ENCODE measurements around the gene WDR7. TPM values are rescaled to one million over a fixed set of nuclear protein-coding genes. Genes with fewer than 3 reads are reported as not detected.

The WDR7 gene
- total RNA-seq, 4 donors from 2014 or later, result 19.3 to 51.4 (median 28.8) TPM

GRCh38 chr18:56770873-56771272 is 119.7 kb downstream of the WDR7 start:
- TF ChIP-seq POLR2A (IDR thresholded peaks at IDR 0.05), result no peak
- TF ChIP-seq POLR2AphosphoS5 (IDR thresholded peaks at IDR 0.05), result no peak
- no peak for TF ChIP-seq EP300 (IDR thresholded peaks at IDR 0.05)
- no peak for TF ChIP-seq CTCF (IDR thresholded peaks at IDR 0.05)
- no peaks in the 10 kb centered on the region for H3K9me3 ChIP-seq
- H3K4me3 ChIP-seq, result no peak overlapping the region
- H3K27me3 ChIP-seq, result no peaks in the 10 kb centered on the region
- H3K27ac ChIP-seq, result no peak overlapping the region
- ATAC-seq, result no peak
- H3K4me1 ChIP-seq, result peaks cover 0 to 12% (median 0%) of the 10 kb centered on the region in 3 donors
- H3K36me3 ChIP-seq, result peaks cover 0 to 6% of the 10 kb centered on the region in 2 donors

- TF ChIP-seq POLR2AphosphoS5 (IDR thresholded peaks at IDR 0.05) (no peak), EP300 (IDR thresholded peaks at IDR 0.05) (no peak), CTCF (IDR thresholded peaks at IDR 0.05) (no peak), POLR2A (IDR thresholded peaks at IDR 0.05) (no peak)
- Histone ChIP-seq H3K4me3 (no peak overlapping the region), H3K36me3 (peaks cover 0 to 18% of the 10 kb centered on the region in 2 donors), H3K4me1 (no peaks in the 10 kb centered on the region), H3K27me3 (no peaks in the 10 kb centered on the region), H3K9me3 (no peaks in the 10 kb centered on the region), H3K27ac (no peak overlapping the region)
- no peak for ATAC-seq
- 72 to 88% methylated on average over 5 to 6 of the region's 6 CpGs for WGBS, 2 donors (ENCODE audit: low coverage in 1 of 2)
Observed at GRCh38 chr18:56775701-56776100, 124.5 kb downstream of the WDR7 start.

- WGBS, 2 donors (ENCODE audit: low coverage in 1 of 2), result 80 to 86% methylated on average over 5 of the region's 5 CpGs
- no peak for ATAC-seq
Observed at GRCh38 chr18:56787390-56787789, 136.2 kb downstream of the WDR7 start.

GRCh38 chr18:56789004-56789888 is 138.1 kb downstream of the WDR7 start:
- ATAC-seq, result no peak
- Histone ChIP-seq H3K9me3 (no peaks in the 10 kb centered on the region), H3K4me3 (no peak overlapping the region), H3K4me1 (no peaks in the 10 kb centered on the region), H3K36me3 (peaks cover 0 to 32% of the 10 kb centered on the region in 2 donors), H3K27ac (peak overlapping the region in 1 of 4 donors; percentile 28), H3K27me3 (no peaks in the 10 kb centered on the region)
- TF ChIP-seq EP300 (IDR thresholded peaks at IDR 0.05) (no peak), POLR2A (IDR thresholded peaks at IDR 0.05) (no peak), POLR2AphosphoS5 (IDR thresholded peaks at IDR 0.05) (no peak), CTCF (IDR thresholded peaks at IDR 0.05) (no peak)
- 81 to 84% methylated on average over 8 to 9 of the region's 9 CpGs for WGBS, 2 donors (ENCODE audit: low coverage in 1 of 2)

More at GRCh38 chr18:56787390-56787789, 136.2 kb downstream of the WDR7 start:
- H3K27ac ChIP-seq, result no peak overlapping the region
- H3K4me1 ChIP-seq, result no peaks in the 10 kb centered on the region
- H3K27me3 ChIP-seq, result no peaks in the 10 kb centered on the region
- H3K36me3 ChIP-seq, result peaks cover 0 to 42% of the 10 kb centered on the region in 2 donors
- H3K4me3 ChIP-seq, result no peak overlapping the region
- no peaks in the 10 kb centered on the region for H3K9me3 ChIP-seq
- TF ChIP-seq CTCF (IDR thresholded peaks at IDR 0.05) (no peak), EP300 (IDR thresholded peaks at IDR 0.05) (no peak), POLR2AphosphoS5 (IDR thresholded peaks at IDR 0.05) (no peak)

GRCh38 chr18:56789889-56790180 is 138.7 kb downstream of the WDR7 start:
- ATAC-seq, result no peak
- H3K27me3 ChIP-seq, result no peaks in the 10 kb centered on the region
- peaks cover 0 to 28% of the 10 kb centered on the region in 2 donors for H3K36me3 ChIP-seq
- no peak for TF ChIP-seq POLR2A (IDR thresholded peaks at IDR 0.05)
- no peak for TF ChIP-seq POLR2AphosphoS5 (IDR thresholded peaks at IDR 0.05)
- TF ChIP-seq CTCF (IDR thresholded peaks at IDR 0.05), result no peak
- TF ChIP-seq EP300 (IDR thresholded peaks at IDR 0.05), result no peak
- H3K27ac ChIP-seq, result no peak overlapping the region
- H3K4me1 ChIP-seq, result no peaks in the 10 kb centered on the region
- 87 to 100% methylated on average over 3 of the region's 3 CpGs for WGBS, 2 donors (ENCODE audit: low coverage in 1 of 2)
- no peaks in the 10 kb centered on the region for H3K9me3 ChIP-seq
- H3K4me3 ChIP-seq, result no peak overlapping the region

All from gastroesophageal sphincter (tissue), 4 donors.